GM23338 (cell line): Measurements from ENCODE around the gene CPLX4.

ENCODE experiments used
- EZH2phosphoT487 ChIP-seq: fragments of 200-600 bp; sonication (generic); IDR thresholded peaks from one replicate; pipeline ENCODE4 v1.8.1; 2018; ENCODE audit warnings: antibody characterized with exemption; ENCODE audit not compliant: unreplicated experiment
- POLR2AphosphoS5 ChIP-seq: IDR thresholded peaks from 2 replicates; pipeline ENCODE4 v1.6.1; 2016; ENCODE audit warnings: antibody characterized with exemption, low read depth

DNA sequence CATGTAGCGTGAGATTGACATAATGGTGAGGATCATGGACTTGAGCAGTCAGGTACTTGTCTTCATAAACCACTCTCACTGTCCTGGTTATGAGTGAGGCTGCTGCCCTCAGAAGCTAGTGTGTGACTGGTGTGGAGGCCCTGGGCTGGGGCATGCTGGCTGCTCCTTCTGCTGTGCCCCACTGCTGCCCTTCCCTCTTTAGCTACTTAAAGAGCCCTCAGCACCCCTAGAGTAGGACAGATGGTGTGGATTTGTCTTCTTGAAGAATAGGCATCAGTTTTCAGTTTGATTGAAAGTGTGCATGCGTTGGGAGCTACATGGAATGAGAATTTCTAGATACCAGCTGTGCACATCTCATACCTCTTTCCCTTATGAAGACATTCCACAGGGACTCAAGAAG lies 15.4 kb downstream of the CPLX4 start:
- no peak for TF ChIP-seq EZH2phosphoT487
- no peak for TF ChIP-seq POLR2AphosphoS5
